HepG2 (cell line): ENCODE data around the gene CISD3. TPM values are rescaled to one million over a fixed set of nuclear protein-coding genes. Genes with fewer than 3 reads are reported as not detected.

Experiments used
- CHD4 ChIP-seq: fragments of 200-600 bp; sonication (generic); IDR thresholded peaks from 2 replicates; pipeline ENCODE4 v1.7.0; 2017; ENCODE audit warnings: mild to moderate bottlenecking, low read length, borderline replicate concordance
- FOXK2 ChIP-seq: fragments of 450-650 bp; IDR thresholded peaks from 2 replicates; pipeline ENCODE4 v1.6.1; 2016
- ZNF496 ChIP-seq: sonication (generic); formaldehyde crosslinking; IDR thresholded peaks from 2 replicates; pipeline ENCODE4 v1.8.1; 2023; ENCODE audit warnings: mild to moderate bottlenecking, moderate library complexity, missing genetic modification reagents; ENCODE audit not compliant: insufficient replicate concordance
- ZNF512 ChIP-seq: sonication (generic); formaldehyde crosslinking; IDR thresholded peaks from 2 replicates; pipeline ENCODE4 v1.4.0; 2020; ENCODE audit warnings: mild to moderate bottlenecking, missing genetic modification reagents
- polyA plus RNA-seq, 8 experiments: library from polyadenylated mRNA; depleted of rRNA in 3 of 8; stranded (reverse) in 7 of 8; unstranded in 1 of 8; fragments of >200 nt; fragmentation: Illumina TruSeq in 4 of 8; extraction: Trizol in 4 of 8; gene quantifications; 2 replicates each; pipeline versions ENCODE4 v1.2.1 to v1.2.3, GENCODE V29; 2011 to 2016; ENCODE audit warnings: low read depth in 4 of 8, missing spikeins in 1 of 8, mixed read lengths in 1 of 8; ENCODE audit not compliant: insufficient read depth in 1 of 8
- total RNA-seq, 5 experiments: library from RNA; depleted of rRNA; stranded (reverse); fragments of >200 nt; fragmentation: Illumina TruSeq; extraction: Trizol; gene quantifications; 2 replicates each; pipeline ENCODE4 v1.2.3, GENCODE V29; 2016; ENCODE audit warnings: low read depth in 1 of 5
- TF ChIP-seq, protein P1 (sequence below), 2 experiments: fragments of 450-650 bp in 1 of 2; sonication (generic) in 1 of 2; formaldehyde crosslinking in 1 of 2; IDR thresholded peaks; 2 replicates each; pipeline versions ENCODE4 v1.6.1 to v1.8.0; 2016 to 2022; ENCODE audit warnings: antibody characterized with exemption in 1 of 2, mild to moderate bottlenecking in 1 of 2, missing genetic modification reagents in 1 of 2
- TF ChIP-seq, protein P2 (sequence below): sonication (generic); formaldehyde crosslinking; IDR thresholded peaks from 2 replicates; pipeline ENCODE4 v1.5.0; 2020; ENCODE audit warnings: mild to moderate bottlenecking, missing genetic modification reagents

CISD3 gene
- total and polyA plus RNA-seq, 2 of the 13 experiments (the other 11 are each of a cell fraction or from before 2014, with no cell fraction given): 30.0 to 34.1 TPM

- TF ChIP-seq, protein P1, sequence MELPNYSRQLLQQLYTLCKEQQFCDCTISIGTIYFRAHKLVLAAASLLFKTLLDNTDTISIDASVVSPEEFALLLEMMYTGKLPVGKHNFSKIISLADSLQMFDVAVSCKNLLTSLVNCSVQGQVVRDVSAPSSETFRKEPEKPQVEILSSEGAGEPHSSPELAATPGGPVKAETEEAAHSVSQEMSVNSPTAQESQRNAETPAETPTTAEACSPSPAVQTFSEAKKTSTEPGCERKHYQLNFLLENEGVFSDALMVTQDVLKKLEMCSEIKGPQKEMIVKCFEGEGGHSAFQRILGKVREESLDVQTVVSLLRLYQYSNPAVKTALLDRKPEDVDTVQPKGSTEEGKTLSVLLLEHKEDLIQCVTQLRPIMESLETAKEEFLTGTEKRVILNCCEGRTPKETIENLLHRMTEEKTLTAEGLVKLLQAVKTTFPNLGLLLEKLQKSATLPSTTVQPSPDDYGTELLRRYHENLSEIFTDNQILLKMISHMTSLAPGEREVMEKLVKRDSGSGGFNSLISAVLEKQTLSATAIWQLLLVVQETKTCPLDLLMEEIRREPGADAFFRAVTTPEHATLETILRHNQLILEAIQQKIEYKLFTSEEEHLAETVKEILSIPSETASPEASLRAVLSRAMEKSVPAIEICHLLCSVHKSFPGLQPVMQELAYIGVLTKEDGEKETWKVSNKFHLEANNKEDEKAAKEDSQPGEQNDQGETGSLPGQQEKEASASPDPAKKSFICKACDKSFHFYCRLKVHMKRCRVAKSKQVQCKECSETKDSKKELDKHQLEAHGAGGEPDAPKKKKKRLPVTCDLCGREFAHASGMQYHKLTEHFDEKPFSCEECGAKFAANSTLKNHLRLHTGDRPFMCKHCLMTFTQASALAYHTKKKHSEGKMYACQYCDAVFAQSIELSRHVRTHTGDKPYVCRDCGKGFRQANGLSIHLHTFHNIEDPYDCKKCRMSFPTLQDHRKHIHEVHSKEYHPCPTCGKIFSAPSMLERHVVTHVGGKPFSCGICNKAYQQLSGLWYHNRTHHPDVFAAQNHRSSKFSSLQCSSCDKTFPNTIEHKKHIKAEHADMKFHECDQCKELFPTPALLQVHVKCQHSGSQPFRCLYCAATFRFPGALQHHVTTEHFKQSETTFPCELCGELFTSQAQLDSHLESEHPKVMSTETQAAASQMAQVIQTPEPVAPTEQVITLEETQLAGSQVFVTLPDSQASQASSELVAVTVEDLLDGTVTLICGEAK (IDR thresholded peaks at IDR 0.05): 0 out of 2 replicates have a peak, but pooled peaks have one; percentile 2
- TF ChIP-seq, protein P1 (CRISPR knock-in tag; IDR thresholded peaks at IDR 0.05): no peak
- TF ChIP-seq ZNF512: peak; percentile 93
- TF ChIP-seq, protein P2, sequence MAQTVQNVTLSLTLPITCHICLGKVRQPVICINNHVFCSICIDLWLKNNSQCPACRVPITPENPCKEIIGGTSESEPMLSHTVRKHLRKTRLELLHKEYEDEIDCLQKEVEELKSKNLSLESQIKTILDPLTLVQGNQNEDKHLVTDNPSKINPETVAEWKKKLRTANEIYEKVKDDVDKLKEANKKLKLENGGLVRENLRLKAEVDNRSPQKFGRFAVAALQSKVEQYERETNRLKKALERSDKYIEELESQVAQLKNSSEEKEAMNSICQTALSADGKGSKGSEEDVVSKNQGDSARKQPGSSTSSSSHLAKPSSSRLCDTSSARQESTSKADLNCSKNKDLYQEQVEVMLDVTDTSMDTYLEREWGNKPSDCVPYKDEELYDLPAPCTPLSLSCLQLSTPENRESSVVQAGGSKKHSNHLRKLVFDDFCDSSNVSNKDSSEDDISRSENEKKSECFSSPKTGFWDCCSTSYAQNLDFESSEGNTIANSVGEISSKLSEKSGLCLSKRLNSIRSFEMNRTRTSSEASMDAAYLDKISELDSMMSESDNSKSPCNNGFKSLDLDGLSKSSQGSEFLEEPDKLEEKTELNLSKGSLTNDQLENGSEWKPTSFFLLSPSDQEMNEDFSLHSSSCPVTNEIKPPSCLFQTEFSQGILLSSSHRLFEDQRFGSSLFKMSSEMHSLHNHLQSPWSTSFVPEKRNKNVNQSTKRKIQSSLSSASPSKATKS (CRISPR knock-in tag): no peak
- peak; percentile 14; the same call in 1 of the 2 replicates for TF ChIP-seq FOXK2
- peak; percentile 94; the same call in 1 of the 2 replicates for TF ChIP-seq CHD4
- no peak for TF ChIP-seq ZNF496 (CRISPR knock-in tag)
These were observed 21.1 kb downstream of the CISD3 start (continued) for GRCh38 chr17:38751144-38751807.
